Daoy (cell line): ENCODE results near the gene RUNX3. TPM values are rescaled to one million over a fixed set of nuclear protein-coding genes. Genes with fewer than 3 reads are reported as not detected.

ENCODE experiments used
- DNase-seq: peaks from one replicate; pipeline ENCODE4 v3.0.0-alpha.2; 2015; ENCODE audit warnings: low read depth
- total RNA-seq: library from RNA; depleted of rRNA; stranded (reverse); fragments of >200 nt; shearing (Covaris generic); gene quantifications from 2 replicates; pipeline ENCODE4 v1.2.3, GENCODE V29; 2014; rRNA removed

RUNX3 gene
- total RNA-seq, 1 experiment from 2014 or later: 5.5 TPM

DNA sequence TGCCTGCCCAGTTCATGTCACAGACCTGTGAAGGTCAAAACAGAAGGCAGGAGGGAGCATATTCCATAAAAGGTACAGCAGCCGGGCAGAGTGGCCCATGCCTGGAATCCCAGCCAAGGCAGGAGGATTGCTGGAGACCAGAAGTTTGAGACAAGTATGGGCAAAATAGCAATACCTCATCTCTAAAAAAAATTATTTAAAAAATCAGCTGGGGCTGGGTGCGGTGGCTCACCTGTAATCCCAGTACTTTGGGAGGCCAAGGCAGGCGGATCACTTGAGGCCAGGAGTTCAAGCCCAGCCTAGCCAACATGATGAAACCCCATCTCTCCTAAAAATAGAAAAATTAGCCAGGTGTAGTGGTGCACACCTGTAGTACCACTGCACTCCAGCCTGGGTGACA is 64.5 kb downstream of the RUNX3 start:
- no peak for DNase-seq

DNA sequence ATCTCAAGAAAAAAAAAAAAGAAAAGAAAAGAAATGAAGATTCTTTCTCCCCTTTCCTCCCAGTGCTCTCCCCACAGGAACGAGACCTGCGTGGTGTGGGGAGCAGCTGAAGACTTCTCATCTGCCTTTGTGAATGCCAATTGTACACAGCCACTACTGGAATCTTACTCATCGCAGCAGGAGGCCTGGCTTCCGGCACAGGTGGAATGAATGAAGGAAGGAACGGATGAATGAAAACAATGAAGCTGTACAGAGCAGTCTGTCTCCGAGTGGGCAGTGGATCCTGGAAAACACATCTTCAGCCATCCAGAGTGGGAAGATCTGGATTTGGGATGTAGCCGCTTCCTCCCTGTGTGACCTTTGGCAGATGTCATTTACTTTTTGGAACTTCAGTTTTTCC is 64.9 kb downstream of the RUNX3 start:
- DNase-seq: peak; percentile 50

DNA sequence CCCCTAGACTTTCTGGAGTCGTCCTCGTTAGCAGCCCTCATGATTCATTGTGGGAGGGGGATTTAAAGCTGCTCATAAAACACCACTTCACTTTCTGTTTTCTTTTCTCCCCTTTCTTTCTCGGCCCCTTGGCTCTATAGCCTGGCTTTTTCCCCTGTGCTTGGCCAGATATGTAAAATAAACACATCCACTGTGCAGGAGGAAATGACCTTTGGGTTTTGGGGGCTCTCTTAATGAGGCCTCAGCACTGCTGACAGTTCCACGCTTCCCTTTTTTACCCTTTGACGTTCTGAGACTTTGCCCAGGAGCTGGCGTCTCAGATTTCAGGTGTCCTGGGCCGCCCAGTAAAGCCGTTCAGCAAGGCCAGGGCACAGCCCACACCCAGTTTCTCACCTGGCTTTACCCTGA is 65.7 kb downstream of the RUNX3 start:
- no peak for DNase-seq

DNA sequence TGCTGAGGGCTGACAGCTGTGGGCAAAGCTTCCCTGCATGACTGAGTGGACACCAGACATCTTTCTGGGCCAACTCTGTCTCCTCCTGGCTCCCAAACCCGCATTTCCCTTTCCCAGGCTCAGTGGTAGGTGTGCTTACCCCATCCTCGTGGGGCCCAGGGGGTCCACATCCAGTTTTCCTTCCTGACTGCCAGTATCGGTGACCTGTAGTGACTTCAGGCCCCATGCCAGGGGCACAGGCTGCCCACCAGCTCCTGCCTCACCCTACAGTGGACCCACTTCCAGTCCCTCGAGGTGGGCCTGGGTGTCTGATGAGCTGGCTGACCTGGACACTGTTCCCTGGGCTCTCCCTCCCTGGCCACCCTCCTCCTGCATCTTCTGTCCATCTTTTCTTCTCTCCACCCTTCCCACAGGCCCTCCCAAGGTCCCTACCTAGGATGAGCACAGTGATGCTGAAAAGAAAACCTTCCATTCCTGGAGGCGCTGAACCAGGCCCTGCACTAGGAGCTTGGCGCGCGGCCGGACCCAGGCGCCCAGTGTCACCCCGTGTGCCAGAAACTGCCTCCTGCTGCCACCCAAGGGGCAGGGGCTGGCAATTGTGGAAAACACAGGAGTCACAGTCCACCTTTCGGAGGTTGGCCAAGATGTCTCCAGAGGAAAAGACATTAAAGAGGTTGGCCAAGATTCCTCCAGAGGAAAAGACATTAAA is 67.1 kb downstream of the RUNX3 start:
- DNase-seq: no peak

DNA sequence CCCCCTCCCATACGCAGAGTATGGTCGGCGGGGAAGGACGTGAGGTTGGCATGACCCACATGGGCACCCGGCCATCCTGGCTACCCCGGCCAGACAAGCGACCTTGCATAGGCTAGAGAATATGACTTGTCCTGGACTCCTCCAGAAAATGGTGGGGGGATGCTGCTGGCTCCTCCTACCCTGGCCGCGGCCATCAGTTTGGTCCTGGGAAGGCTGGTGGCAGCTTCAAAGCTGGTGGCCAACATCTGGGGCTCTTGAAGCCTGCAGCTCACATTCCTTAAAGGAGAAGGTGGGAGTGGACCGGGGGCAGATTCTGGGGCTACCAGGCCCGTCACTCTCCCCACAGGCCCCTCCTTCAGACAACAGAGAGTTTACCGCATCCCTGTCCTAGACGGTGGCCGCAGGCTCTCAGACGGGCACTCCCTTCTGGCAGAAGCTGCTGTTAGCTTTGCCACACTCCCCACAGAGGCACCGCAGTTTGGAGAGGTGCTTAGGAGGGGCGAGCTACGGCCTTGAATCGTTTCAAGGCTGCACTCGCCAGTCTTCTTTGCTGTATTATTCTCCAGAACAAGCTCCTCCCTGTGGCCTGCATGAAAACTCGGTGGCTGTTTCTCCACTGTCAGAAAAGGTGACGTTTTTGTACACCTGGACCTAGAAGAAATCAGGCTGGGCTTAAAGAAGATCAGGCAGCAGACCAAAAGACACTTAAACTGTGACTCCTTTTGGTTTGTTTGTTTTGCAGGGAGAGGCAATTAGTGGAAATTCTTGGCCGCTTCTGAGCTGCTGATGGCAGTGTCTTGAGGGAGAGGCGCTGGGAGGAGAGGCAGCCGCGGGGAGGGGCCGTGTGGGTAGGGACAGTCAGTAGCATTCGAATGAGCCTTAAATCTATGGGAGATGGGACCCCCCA is 68.0 kb downstream of the RUNX3 start:
- DNase-seq: peak; percentile 46

DNA sequence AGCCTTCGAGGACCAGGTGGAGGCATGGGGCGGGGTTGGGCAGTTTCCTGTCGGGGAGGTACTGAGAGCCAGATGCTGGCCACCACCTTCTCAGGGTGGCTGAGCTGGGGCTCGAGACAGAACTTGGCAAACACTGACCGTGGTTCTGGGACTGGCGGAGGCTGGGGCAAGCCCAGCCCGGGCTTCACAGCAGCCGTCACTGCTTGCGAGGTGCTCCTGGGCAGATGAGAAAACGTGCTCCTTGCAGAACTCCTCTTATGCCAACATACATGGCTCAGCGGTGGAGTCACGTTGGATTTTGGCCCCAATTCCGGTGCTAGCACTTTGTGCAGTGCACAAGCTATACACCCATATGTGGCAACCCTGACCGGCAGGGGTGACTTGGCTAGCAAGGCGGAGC is 69.2 kb downstream of the RUNX3 start:
- DNase-seq: no peak

DNA sequence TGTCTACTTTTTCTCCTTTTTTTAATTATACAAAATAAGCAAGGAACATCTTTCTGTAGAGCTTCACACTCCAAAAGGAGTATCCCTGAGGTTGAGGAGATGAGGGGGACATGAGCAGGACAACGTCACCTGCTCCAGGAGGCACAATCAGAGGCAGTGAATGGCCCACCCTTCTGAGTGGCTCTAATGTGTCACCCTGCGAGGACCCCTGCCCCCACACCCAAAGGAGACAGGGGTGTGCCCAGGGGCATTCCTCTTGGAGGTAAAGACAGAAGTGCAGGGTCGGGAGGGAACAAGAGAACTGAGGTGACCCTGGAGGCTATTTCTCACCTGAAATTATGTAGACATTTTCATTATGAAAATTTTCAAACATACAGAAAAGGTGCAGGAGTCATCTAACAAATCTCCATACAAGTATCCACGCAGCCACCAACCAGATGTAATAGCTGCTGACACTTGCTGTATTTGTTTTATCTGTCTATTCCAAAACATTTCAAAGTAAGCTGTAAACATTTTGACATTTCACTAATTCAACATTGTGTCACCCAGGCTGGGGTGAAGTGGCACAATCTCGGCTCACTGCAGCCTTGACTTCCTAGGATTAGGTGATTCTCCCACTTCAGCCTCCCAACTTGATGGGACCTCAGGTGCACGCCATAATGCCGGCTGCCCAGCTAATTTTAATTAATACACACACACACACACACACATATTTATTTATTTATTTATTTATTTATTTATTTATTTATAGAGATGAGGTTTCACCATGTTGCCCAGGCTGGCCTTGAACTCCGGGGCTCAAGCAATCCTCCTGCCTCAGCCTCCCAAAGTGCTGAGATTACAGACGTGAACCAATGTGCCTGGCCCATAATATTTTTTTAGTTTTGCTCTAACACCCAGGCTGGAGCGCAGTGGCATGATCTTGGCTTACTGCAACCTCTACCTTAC is 70.7 kb downstream of the RUNX3 start:
- DNase-seq: no peak

DNA sequence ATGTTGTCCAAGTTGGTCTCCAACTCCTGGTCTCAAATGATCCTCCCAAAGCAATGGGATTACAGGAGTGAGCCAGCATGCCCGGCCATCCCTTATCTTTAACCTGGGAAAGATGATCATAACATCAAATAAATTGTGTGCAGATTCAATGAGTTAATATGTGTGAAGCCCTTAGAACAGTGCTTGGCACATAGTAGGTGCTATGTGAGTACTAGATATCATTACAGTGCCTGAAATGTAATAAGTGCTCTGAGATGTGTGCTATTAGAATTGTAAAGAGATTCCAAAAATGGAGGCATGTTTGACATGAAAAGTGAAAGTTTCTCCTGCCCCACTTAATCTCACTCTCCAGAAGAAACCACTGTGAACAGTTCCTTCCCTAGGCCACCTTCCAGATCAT is 71.8 kb downstream of the RUNX3 start:
- DNase-seq: no peak

DNA sequence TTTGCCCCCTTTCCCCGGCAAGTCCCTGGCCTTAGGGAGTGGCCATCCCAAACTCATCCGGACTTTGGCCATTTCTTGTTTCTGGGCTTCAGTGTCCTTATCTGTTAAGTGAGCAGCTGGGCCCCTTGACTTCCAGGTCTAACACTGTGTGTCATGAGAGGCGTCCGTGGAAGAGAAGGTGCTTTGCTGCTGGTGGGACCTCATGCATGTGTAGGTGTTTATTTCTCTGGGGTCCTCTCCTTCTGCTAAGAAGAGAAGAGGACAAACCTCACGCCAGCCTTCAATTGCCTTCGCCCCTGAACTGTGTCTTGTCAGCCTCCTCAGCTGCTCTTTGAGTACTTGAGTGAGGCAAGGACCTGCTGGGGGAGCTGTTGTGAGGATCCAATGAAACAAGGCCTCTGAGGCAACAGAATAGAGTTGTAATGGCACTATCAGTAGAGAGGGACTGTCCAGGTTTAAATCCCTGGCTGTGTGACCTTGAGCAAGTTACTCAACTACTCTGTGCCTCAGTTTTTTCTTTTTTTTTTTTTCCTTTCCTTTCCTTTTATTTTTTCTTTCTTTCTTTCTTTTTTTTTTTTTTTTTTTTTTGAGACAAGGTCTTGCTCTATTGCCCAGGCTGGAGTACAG is 72.5 kb downstream of the RUNX3 start:
- DNase-seq: no peak

DNA sequence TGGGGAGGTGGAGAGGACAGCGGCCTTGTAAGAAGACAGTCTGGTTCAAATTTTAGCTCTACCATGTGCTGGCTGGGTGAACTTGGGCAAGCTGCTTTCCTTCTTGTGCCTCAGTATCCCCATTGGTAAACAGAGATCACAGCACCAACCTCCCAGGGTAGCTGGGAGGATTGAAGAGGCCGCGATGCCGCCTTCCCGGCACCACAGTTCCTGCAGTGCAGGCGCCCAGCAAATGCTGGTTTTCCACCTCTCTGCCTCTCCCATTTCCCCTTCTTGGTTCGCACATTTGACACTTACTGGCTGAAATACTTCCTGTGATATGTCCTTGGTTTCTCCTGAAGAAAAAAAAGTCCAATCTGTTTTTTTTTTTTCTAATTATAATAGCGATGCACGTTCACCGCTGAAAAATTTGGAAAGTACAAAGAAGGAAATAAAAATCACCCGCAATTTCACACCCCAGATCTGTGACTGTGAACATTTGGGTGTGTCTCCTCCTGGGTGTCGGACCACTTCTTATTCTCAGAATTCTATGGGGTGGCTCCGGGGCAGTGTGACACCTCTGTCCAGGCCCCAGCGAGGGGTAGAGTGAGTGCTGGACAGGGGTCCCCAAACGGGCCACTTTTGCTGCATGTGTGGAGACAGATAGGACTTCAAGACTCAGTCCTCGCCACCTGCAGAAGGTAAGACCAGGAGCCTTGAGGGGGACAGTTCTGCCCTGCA is 73.1 kb downstream of the RUNX3 start:
- no peak for DNase-seq

DNA sequence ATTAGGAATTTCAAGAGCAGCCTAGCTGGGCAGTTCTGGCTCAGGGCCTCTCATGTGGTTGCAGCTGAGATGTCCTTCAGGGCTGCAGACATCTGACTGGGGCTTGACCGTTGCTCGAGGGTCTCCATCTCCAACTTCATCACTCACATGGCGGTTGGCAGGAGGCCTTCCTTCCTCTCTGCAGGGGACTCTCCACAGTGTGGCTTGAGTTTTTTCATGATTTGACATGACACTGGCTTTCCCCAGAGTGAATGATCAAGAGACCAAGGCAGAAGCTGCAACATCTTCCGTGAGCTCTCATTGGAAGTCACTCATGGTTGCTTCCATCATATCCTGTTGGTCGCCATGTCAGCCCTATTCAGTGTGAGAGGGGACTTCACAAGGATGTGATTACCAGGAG is 74.6 kb downstream of the RUNX3 start:
- DNase-seq: no peak

DNA sequence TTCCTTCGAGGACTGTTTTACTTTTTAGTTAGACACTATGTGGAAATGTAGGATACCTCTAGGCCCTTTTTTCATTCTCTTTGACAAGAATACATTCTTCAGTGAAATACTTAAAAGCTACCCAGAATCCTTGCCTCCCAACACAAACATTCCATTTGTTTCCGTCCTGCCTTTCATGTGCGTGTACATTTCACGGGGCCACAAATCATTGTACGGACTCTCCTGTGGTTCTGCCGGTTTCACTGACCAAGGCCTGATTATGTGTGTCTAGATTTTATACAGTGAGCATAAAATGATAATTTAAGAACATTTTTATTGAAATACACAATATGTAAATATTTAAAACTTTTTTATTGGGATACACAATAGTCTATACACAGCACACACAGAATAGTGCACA is 76.4 kb downstream of the RUNX3 start:
- DNase-seq: no peak

DNA sequence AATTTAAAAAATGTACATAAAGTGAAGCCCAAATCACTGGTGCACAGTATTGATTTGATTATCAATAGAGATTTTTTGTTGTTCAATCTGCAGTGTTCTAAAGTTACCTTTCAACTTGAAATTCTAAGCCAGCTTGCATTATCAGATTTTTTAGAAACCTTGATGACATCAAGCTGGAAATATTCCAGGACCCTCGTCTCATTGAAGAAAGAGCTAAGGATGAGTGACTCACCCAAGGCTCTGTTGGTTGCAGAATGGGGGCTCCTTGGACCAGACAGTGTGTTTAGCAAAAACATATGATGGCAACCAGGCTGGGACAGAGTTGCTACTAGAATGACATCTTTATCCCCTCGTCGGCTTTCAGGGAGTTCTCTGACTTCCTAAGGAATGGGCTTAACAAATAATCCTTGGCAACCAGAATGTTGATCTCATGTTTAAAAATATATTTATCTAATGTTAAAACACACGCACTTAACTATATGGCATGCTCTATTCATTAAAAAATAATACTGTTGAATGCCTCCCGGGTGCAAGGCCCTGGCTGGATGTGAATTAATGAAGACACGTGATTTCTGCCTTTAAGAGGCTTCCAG is 79.7 kb downstream of the RUNX3 start:
- DNase-seq: no peak

DNA sequence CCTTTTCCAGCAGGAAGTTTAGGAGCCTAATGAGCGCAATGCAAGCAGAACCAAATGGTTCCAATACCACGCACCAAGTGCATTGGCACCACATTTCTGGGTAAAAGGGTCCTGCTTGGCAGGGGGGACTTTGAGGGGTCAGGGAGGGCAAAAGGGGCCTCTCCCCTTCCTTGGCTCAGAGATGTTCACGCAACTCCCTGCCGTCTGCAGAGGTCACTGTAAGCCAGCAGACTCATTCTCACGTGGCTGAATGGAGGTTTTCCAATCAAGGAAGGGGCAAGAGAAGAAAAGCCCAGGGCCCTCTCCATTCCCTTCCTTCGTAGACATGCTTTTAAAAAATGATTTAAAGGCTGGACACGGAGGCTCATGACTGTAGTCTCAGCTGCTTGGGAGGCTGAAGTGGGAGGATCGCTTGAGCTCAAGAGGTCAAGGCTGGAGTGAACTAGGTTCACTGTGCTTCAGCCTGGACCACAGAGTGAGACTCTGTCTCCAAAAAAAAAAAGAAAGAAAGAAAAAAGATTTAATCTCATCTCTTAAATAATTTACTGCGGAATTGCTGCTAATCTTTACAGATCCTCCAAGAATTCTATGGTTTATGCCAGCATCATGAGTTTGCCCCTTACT is 80.3 kb downstream of the RUNX3 start:
- DNase-seq: peak; percentile 64

Other genes starting within 250 kb of the RUNX3 start
- 226 and 245 TPM in 2 replicates for gene CLIC4, start 184.8 kb downstream of the RUNX3 start, total RNA-seq